ENCODE results near the gene TMEFF1.

GRCh38 chr9:100472788-100473275 lies at the start of gene TMEFF1:
- TF ChIP-seq, protein P1, sequence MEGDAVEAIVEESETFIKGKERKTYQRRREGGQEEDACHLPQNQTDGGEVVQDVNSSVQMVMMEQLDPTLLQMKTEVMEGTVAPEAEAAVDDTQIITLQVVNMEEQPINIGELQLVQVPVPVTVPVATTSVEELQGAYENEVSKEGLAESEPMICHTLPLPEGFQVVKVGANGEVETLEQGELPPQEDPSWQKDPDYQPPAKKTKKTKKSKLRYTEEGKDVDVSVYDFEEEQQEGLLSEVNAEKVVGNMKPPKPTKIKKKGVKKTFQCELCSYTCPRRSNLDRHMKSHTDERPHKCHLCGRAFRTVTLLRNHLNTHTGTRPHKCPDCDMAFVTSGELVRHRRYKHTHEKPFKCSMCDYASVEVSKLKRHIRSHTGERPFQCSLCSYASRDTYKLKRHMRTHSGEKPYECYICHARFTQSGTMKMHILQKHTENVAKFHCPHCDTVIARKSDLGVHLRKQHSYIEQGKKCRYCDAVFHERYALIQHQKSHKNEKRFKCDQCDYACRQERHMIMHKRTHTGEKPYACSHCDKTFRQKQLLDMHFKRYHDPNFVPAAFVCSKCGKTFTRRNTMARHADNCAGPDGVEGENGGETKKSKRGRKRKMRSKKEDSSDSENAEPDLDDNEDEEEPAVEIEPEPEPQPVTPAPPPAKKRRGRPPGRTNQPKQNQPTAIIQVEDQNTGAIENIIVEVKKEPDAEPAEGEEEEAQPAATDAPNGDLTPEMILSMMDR (optimal IDR thresholded peaks at IDR 0.05 in 1 of 3, IDR thresholded peaks at IDR 0.05 in 1 of 3, conservative IDR thresholded peaks at IDR 0.05 in 1 of 3; ENCODE audit: extremely low read depth in 1 of 3, insufficient read depth in 2 of 3, low read length in 3 of 3) = no peak
- TF ChIP-seq EZH2 (IDR thresholded peaks at IDR 0.05; ENCODE audit: low read length) = no peak
